ENCODE data around the gene SSB.

Gene SSB

GRCh38 chr2:169761970-169762292 lies 36.7 kb upstream of the SSB start:
- no peak for FAIRE-seq
- DNase-seq (ENCODE audit: insufficient read length, low spot score): no peak
- TF ChIP-seq PAX5 (IDR thresholded peaks at IDR 0.05; ENCODE audit: insufficient read depth, low read length, severe bottlenecking): no peak
- TF ChIP-seq TAF1 (IDR thresholded peaks at IDR 0.05; ENCODE audit: low read depth, low read length): no peak
- no peak for TF ChIP-seq SPI1 (IDR thresholded peaks at IDR 0.05; ENCODE audit: low read depth, low read length)
- TF ChIP-seq POLR2AphosphoS5 (IDR thresholded peaks at IDR 0.05; ENCODE audit: low read depth, low read length): no peak
- no peak for TF ChIP-seq POU2F2 (IDR thresholded peaks at IDR 0.05; ENCODE audit: low read depth, low read length)
- no peak for TF ChIP-seq POLR2A (IDR thresholded peaks at IDR 0.05; ENCODE audit: low read depth, low read length)

DNA sequence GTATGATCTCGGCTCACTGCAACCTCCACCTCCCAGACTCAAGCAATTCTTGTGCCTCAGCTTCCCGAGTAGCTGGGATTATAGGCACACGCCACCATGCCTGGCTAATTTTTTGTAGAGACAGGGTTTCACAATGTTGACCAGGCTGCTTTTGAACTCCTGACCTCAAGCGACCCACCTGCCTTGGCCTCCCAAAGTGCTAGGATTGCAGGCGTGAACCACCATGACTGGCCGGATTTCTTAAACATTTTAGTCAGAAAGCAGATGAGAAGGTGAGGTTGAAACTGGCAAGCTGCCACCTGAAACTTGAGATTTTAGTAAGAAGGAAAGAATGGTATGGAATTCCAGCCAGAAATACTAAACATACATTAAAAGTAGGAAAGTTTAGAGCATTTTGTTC lies 33.1 kb upstream of the SSB start:
- no peak for DNase-seq (ENCODE audit: insufficient read length, low spot score)
- no peak for FAIRE-seq
- TF ChIP-seq POU2F2 (IDR thresholded peaks at IDR 0.05; ENCODE audit: low read depth, low read length): no peak

DNA sequence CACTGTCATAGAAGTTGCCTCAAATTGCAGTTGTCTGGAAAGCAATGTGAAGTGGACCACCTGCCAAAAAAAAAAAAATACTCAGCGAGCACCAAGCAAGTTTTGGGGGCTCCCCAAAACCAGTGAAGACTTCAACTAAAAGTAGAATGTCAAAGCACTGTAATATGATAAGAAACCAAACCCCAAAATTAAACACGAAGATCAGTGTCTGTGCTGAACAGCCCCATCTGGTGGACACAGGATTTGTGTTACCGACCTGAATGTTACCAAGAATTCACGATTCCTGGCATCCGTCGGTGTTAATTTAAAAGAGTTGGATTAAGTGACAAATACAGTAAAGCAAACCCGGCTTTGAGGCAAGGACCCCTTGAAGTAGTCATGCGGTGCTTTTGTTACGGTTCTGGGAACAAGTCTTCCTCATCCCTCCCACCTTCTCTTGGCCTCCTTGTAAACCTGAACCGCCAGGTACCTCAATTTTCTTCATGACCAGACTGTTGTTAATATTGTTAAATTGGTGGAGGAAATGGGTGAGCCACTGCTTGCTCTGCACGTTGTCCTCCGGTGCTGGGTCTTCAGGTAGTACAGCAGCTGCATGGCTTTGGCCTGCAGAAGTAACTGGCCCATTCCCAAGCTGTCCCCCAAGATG lies 31.3 kb upstream of the SSB start:
- DNase-seq (ENCODE audit: insufficient read length, low spot score): peak; percentile 46
- peak; percentile 82 for FAIRE-seq
- TF ChIP-seq TAF1 (IDR thresholded peaks at IDR 0.05; ENCODE audit: low read depth, low read length) (no peak), POU2F2 (IDR thresholded peaks at IDR 0.05; ENCODE audit: low read depth, low read length) (no peak), SPI1 (IDR thresholded peaks at IDR 0.05; ENCODE audit: low read depth, low read length) (no peak), POLR2AphosphoS5 (IDR thresholded peaks at IDR 0.05; ENCODE audit: low read depth, low read length) (no peak), PAX5 (IDR thresholded peaks at IDR 0.05; ENCODE audit: insufficient read depth, low read length, severe bottlenecking) (no peak), POLR2A (IDR thresholded peaks at IDR 0.05; ENCODE audit: low read depth, low read length) (no peak)

DNA sequence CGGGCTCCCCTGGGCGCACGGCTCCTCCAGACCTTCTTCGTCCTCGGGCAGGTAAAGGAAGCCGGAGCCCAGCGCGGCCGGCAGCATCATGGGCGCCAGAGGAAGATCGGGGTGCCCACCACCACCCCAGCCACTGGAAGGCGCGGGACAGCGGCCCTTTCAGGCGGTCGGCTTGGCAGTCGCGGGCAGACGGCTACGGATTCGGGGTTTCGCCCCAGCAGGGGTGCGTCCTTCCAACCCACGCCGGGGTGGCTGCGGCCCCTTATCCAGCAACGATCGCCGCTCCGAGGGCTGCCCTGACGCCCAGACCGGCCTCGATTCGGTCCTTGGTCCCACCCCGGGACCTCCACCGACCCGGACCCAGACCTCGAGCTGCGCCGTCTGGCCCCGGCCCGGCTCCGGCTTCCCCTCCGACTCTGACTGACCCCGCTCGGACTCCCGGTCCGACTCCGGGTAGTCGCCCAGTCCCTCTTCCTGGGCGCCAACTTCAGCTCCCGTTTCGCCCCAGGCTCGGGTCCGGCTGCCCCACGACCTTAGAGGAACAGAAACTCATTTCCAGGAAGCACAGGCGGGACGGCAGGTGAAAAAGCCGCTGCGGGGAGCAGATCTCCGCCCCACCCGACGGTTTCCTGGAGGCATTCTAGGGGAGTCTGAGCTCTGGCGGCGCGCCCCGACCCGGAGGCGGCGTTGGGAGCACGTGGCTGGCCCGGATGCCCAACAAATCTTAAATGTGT lies 30.2 kb upstream of the SSB start:
- no peak for FAIRE-seq
- TF ChIP-seq TAF1 (IDR thresholded peaks at IDR 0.05; ENCODE audit: low read depth, low read length): no peak
- TF ChIP-seq POU2F2 (IDR thresholded peaks at IDR 0.05; ENCODE audit: low read depth, low read length): no peak
- TF ChIP-seq SPI1 (IDR thresholded peaks at IDR 0.05; ENCODE audit: low read depth, low read length): peak; percentile 46
- TF ChIP-seq POLR2AphosphoS5 (IDR thresholded peaks at IDR 0.05; ENCODE audit: low read depth, low read length): no peak

DNA sequence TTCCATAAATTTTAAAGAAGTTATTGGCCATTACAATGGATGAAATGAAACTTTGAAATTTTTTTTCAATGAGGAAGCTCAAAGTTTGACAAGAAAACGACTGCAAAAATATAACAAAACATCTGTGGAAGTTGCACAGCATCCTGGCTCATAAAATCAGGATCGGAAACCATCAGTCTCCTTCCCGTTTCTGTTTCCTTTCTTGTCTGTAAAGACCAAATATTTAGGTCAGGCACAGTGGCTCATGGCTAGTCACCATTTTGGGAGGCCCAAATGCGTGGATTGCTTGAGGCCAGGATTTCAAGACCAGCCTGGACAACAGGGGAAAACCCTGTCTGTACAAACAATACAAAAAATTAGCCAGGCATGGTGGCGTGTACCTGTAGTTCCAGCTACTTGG lies 27.6 kb upstream of the SSB start:
- DNase-seq (ENCODE audit: insufficient read length, low spot score): no peak
- FAIRE-seq: no peak
- no peak for TF ChIP-seq PAX5 (IDR thresholded peaks at IDR 0.05; ENCODE audit: insufficient read depth, low read length, severe bottlenecking)
- TF ChIP-seq POU2F2 (IDR thresholded peaks at IDR 0.05; ENCODE audit: low read depth, low read length): no peak
- TF ChIP-seq TAF1 (IDR thresholded peaks at IDR 0.05; ENCODE audit: low read depth, low read length): no peak
- TF ChIP-seq SPI1 (IDR thresholded peaks at IDR 0.05; ENCODE audit: low read depth, low read length): no peak
- no peak for TF ChIP-seq POLR2AphosphoS5 (IDR thresholded peaks at IDR 0.05; ENCODE audit: low read depth, low read length)
- no peak for TF ChIP-seq POLR2A (IDR thresholded peaks at IDR 0.05; ENCODE audit: low read depth, low read length)

More for the DNA sequence above, 30.2 kb upstream of the SSB start:
- peak; percentile 33 for DNase-seq (ENCODE audit: insufficient read length, low spot score)

- no peak for TF ChIP-seq POLR2A (IDR thresholded peaks at IDR 0.05; ENCODE audit: low read depth, low read length)
- TF ChIP-seq TAF1 (IDR thresholded peaks at IDR 0.05; ENCODE audit: low read depth, low read length): no peak
- no peak for TF ChIP-seq POLR2AphosphoS5 (IDR thresholded peaks at IDR 0.05; ENCODE audit: low read depth, low read length)
- no peak for TF ChIP-seq PAX5 (IDR thresholded peaks at IDR 0.05; ENCODE audit: insufficient read depth, low read length, severe bottlenecking)
- no peak for TF ChIP-seq SPI1 (IDR thresholded peaks at IDR 0.05; ENCODE audit: low read depth, low read length)
- TF ChIP-seq POU2F2 (IDR thresholded peaks at IDR 0.05; ENCODE audit: low read depth, low read length): no peak
- FAIRE-seq: no peak
- no peak for DNase-seq (ENCODE audit: insufficient read length, low spot score)
Observed at GRCh38 chr2:169771612-169772011, 27.1 kb upstream of the SSB start.

- FAIRE-seq (no peak), DNase-seq (ENCODE audit: insufficient read length, low spot score) (no peak)
- TF ChIP-seq TAF1 (IDR thresholded peaks at IDR 0.05; ENCODE audit: low read depth, low read length) (no peak), POLR2A (IDR thresholded peaks at IDR 0.05; ENCODE audit: low read depth, low read length) (no peak), PAX5 (IDR thresholded peaks at IDR 0.05; ENCODE audit: insufficient read depth, low read length, severe bottlenecking) (no peak), POLR2AphosphoS5 (IDR thresholded peaks at IDR 0.05; ENCODE audit: low read depth, low read length) (no peak), SPI1 (IDR thresholded peaks at IDR 0.05; ENCODE audit: low read depth, low read length) (no peak), POU2F2 (IDR thresholded peaks at IDR 0.05; ENCODE audit: low read depth, low read length) (no peak)
Observed at GRCh38 chr2:169772651-169773050, 26.0 kb upstream of the SSB start.

- DNase-seq (ENCODE audit: insufficient read length, low spot score) (no peak), FAIRE-seq (no peak)
- no peak for TF ChIP-seq POLR2AphosphoS5 (IDR thresholded peaks at IDR 0.05; ENCODE audit: low read depth, low read length)
- no peak for TF ChIP-seq TAF1 (IDR thresholded peaks at IDR 0.05; ENCODE audit: low read depth, low read length)
- TF ChIP-seq SPI1 (IDR thresholded peaks at IDR 0.05; ENCODE audit: low read depth, low read length): no peak
- no peak for TF ChIP-seq PAX5 (IDR thresholded peaks at IDR 0.05; ENCODE audit: insufficient read depth, low read length, severe bottlenecking)
- TF ChIP-seq POLR2A (IDR thresholded peaks at IDR 0.05; ENCODE audit: low read depth, low read length): no peak
- no peak for TF ChIP-seq POU2F2 (IDR thresholded peaks at IDR 0.05; ENCODE audit: low read depth, low read length)
Observed at GRCh38 chr2:169775354-169775753, 23.3 kb upstream of the SSB start.

DNA sequence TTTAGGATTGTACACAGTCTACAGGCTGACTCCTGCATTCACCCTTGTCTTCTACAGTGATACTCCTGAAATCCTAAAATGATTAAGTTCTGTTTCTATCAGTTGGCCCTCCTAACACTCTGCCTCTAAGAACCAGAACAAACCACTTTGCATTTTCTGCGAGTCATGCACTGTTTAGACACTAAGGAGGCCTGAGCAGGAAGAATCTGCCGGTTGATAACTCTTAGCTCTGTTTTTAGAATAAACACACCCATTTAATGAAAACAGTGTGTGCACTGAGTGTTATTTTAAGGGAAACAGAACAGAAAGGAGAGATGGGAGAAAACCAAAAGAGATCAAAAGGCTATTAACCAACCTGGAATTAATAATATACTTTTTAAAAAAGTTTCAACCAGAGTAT lies 22.9 kb upstream of the SSB start:
- no peak for DNase-seq (ENCODE audit: insufficient read length, low spot score)
- no peak for TF ChIP-seq SPI1 (IDR thresholded peaks at IDR 0.05; ENCODE audit: low read depth, low read length)
- no peak for TF ChIP-seq TAF1 (IDR thresholded peaks at IDR 0.05; ENCODE audit: low read depth, low read length)
- TF ChIP-seq POU2F2 (IDR thresholded peaks at IDR 0.05; ENCODE audit: low read depth, low read length): no peak
- TF ChIP-seq POLR2A (IDR thresholded peaks at IDR 0.05; ENCODE audit: low read depth, low read length): no peak
- no peak for TF ChIP-seq PAX5 (IDR thresholded peaks at IDR 0.05; ENCODE audit: insufficient read depth, low read length, severe bottlenecking)
- TF ChIP-seq POLR2AphosphoS5 (IDR thresholded peaks at IDR 0.05; ENCODE audit: low read depth, low read length): no peak
- no peak for FAIRE-seq

All from GM12891 (cell line).